Endothelial cell of umbilical vein (primary cell): ENCODE measurements around the gene CCRL2. TPM values are rescaled to one million over a fixed set of nuclear protein-coding genes. Genes with fewer than 3 reads are reported as not detected.

ENCODE experiments used
- BruUV-seq: library from RNA; stranded (reverse); fragments of 400-500 nt; replicated peaks from 2 replicates; lab custom pipeline; 2021; lab: Mats Ljungman, UMichigan
- CTCF ChIA-PET: fragments of 300-600, 350-600 bp; sonication (Branson Sonifier 250); formaldehyde crosslinking; loops from one replicate; lab custom pipeline; 2021; ENCODE audit warnings: antibody characterized with exemption, inconsistent platforms; lab: Charles Lee
- POLR2A ChIA-PET: fragments of 300-600, 350-600 bp; sonication (Branson Sonifier 250); formaldehyde crosslinking; loops from one replicate; lab custom pipeline; 2021; ENCODE audit warnings: antibody characterized with exemption, inconsistent platforms; lab: Charles Lee
- DNase-seq: peaks from one replicate; pipeline ENCODE4 v3.0.0-alpha.2; 2011; ENCODE audit warnings: low read depth, low spot score
- FAIRE-seq: peaks from 2 replicates; lab custom pipeline; 2011; peaks lifted over from hg19 to GRCh38; lab: Jason Lieb, UNC
- H2AFZ ChIP-seq: 2 replicates; pipeline ENCODE4 v1.6.0; 2012; ENCODE audit warnings: low read depth, low read length, control low read depth, inconsistent platforms
- H3K27ac ChIP-seq: 2 replicates; pipeline ENCODE4 v1.5.1; 2011; ENCODE audit warnings: low read depth, mild to moderate bottlenecking, control low read depth, low read length, moderate library complexity; ENCODE audit not compliant: insufficient read depth
- H3K27me3 ChIP-seq, 2 experiments: 2 replicates each; pipeline versions ENCODE4 v1.6.0 to v1.6.1; 2011; ENCODE audit warnings: low read length in 2 of 2, mixed read lengths in 1 of 2; ENCODE audit not compliant: control insufficient read depth in 2 of 2, insufficient read depth in 2 of 2
- H3K36me3 ChIP-seq, 2 experiments: 2 replicates in 1 of 2; 3 replicates in 1 of 2; pipeline ENCODE4 v1.5.1; 2011; ENCODE audit warnings: low read length in 2 of 2, mild to moderate bottlenecking in 1 of 2, moderate library complexity in 1 of 2; ENCODE audit not compliant: control insufficient read depth in 2 of 2, insufficient read depth in 2 of 2; ENCODE audit errors: extremely low read depth in 1 of 2
- H3K4me1 ChIP-seq: 3 replicates; pipeline ENCODE4 v1.5.1; 2011; ENCODE audit warnings: mild to moderate bottlenecking, low read length; ENCODE audit not compliant: control insufficient read depth, insufficient read depth; ENCODE audit errors: extremely low read depth
- H3K4me2 ChIP-seq: 2 replicates; pipeline ENCODE4 v1.6.1; 2011; ENCODE audit warnings: low read length, control low read depth, mixed read lengths; ENCODE audit not compliant: insufficient read depth
- H3K4me3 ChIP-seq, 3 experiments: fragments of 200-600 bp in 1 of 3; sonication (generic), shearing (Covaris generic) in 1 of 3; replicated peaks in 1 of 3; 2 replicates each; pipeline ENCODE4 v1.5.1; 2011 to 2016; ENCODE audit warnings: control low read depth in 3 of 3, low read length in 3 of 3, mild to moderate bottlenecking in 2 of 3, inconsistent platforms in 1 of 3, low read depth in 1 of 3, moderate library complexity in 1 of 3; ENCODE audit not compliant: insufficient read depth in 1 of 3
- H3K79me2 ChIP-seq: 2 replicates; pipeline ENCODE4 v1.6.0; 2012; ENCODE audit warnings: low read length, inconsistent platforms; ENCODE audit not compliant: control insufficient read depth, insufficient read depth
- H3K9ac ChIP-seq: replicated peaks from 2 replicates; pipeline ENCODE3; 2011; ENCODE audit warnings: low read length, control low read depth; ENCODE audit not compliant: insufficient read depth; ENCODE audit errors: extremely low read depth
- H3K9me1 ChIP-seq: replicated peaks from 3 replicates; pipeline ENCODE4 v1.6.0; 2011; ENCODE audit warnings: mild to moderate bottlenecking, low read length; ENCODE audit not compliant: control insufficient read depth, insufficient read depth; ENCODE audit errors: extremely low read depth
- H3K9me3 ChIP-seq: replicated peaks from 2 replicates; pipeline ENCODE4 v1.5.1; 2012; ENCODE audit warnings: low read length, inconsistent platforms; ENCODE audit not compliant: control insufficient read depth, insufficient read depth
- H4K20me1 ChIP-seq: replicated peaks from 2 replicates; pipeline ENCODE3; 2011; ENCODE audit warnings: mild to moderate bottlenecking, low read length; ENCODE audit not compliant: control insufficient read depth, insufficient read depth; ENCODE audit errors: extremely low read depth
- CTCF ChIP-seq, 2 donors: IDR thresholded peaks; 1 replicate in 1 of 2; 2 replicates in 1 of 2; pipeline ENCODE4 v1.5.1; 2011; ENCODE audit warnings: low read length in 2 of 2, mild to moderate bottlenecking in 2 of 2, moderate library complexity in 2 of 2, control low read depth in 1 of 2, inconsistent platforms in 1 of 2, low read depth in 1 of 2; ENCODE audit not compliant: insufficient read depth in 1 of 2; ENCODE audit errors: extremely low read depth in 1 of 2
- EZH2 ChIP-seq: IDR thresholded peaks from 2 replicates; pipeline ENCODE4 v1.6.1; 2012; ENCODE audit warnings: borderline replicate concordance, low read depth, mild to moderate bottlenecking, moderate library complexity, low read length, inconsistent platforms; ENCODE audit not compliant: severe bottlenecking
- FOS ChIP-seq: IDR thresholded peaks from 2 replicates; pipeline ENCODE4 v1.6.1; 2011; ENCODE audit warnings: mild to moderate bottlenecking, low read length, moderate library complexity, borderline replicate concordance; ENCODE audit not compliant: insufficient read depth
- GATA2 ChIP-seq: IDR thresholded peaks from 2 replicates; pipeline ENCODE4 v1.7.0; 2011; ENCODE audit warnings: low read depth, mild to moderate bottlenecking, moderate library complexity, mixed read lengths, low read length; ENCODE audit not compliant: insufficient read length, insufficient read depth
- MYC ChIP-seq: IDR thresholded peaks from one replicate; pipeline ENCODE4 v1.6.1; 2011; ENCODE audit warnings: mild to moderate bottlenecking, low read depth, low read length
- POLR2AphosphoS5 ChIP-seq: IDR thresholded peaks from 2 replicates; pipeline ENCODE4 v1.6.1; 2012; ENCODE audit warnings: low read depth, mild to moderate bottlenecking, control low read depth, low read length, moderate library complexity; ENCODE audit not compliant: insufficient read depth
- dilution Hi-C: fragments of 300-500 bp; cut with MboI; formaldehyde crosslinking; loops from one replicate; pipeline ENCODE4 v1.15.0; 2019; ENCODE audit warnings: low sequenced_read_pairs; ENCODE audit not compliant: extremely low pct_ligation_motif_present
- intact Hi-C: fragments of 100-400 bp; cut with micrococcal nuclease; formaldehyde crosslinking; loops from one replicate; pipeline ENCODE4 v1.10.0; 2022
- polyA plus RNA-seq, 4 experiments: library from polyadenylated mRNA; depleted of rRNA in 3 of 4; stranded (reverse) in 3 of 4; unstranded in 1 of 4; fragments of >200 nt; gene quantifications; 2 replicates each; pipeline versions ENCODE4 v1.2.1 to v1.2.3, GENCODE V29; 2011 to 2012; ENCODE audit warnings: missing spikeins in 1 of 4
- total RNA-seq: library from RNA; stranded (reverse); gene quantifications from 2 replicates; pipeline ENCODE4 v1.2.3, GENCODE V29; 2021

CCRL2 gene
- total and polyA plus RNA-seq, 2 donors (not counting 3 experiments of a cell fraction or from before 2014, with no cell fraction given): 6.4 to 6.6 TPM

GRCh38 chr3:46442576-46443530, 35.8 kb downstream of the CCRL2 start:
- BruUV-seq: no TSS peak
- CTCF ChIA-PET: interaction anchor here (0.6 to 3.2 kb wide), 20 partner anchors 7 to 682 kb away, joined by 3 to 30 read pairs (median 3); no protein-coding TSS in a partner anchor

More at GRCh38 chr3:46442576-46443530, 35.8 kb downstream of the CCRL2 start:
- peak; percentile 48 for FAIRE-seq
- Histone ChIP-seq H3K4me3 (no peak overlapping the region), H3K79me2 (no peaks in the 10 kb centered on the region), H4K20me1 (no peaks in the 10 kb centered on the region), H3K27ac (no peak overlapping the region), H3K27me3 (no peaks in the 10 kb centered on the region), H3K36me3 (no peaks in the 10 kb centered on the region), H3K9ac (no peak overlapping the region), H2AFZ (no peak overlapping the region), H3K9me1 (no peaks in the 10 kb centered on the region), H3K4me2 (no peak overlapping the region), H3K9me3 (no peaks in the 10 kb centered on the region), H3K4me1 (no peaks in the 10 kb centered on the region)
- POLR2A ChIA-PET: no interaction called here
- TF ChIP-seq GATA2: no peak
- no peak for TF ChIP-seq POLR2AphosphoS5
- no peak for TF ChIP-seq EZH2
- TF ChIP-seq CTCF (IDR thresholded peaks at IDR 0.05; ENCODE audit: extremely low read depth in 1 of 2, insufficient read depth in 1 of 2, low read depth in 1 of 2, low read length in 2 of 2): peak in 1 of 2 donors; percentile 10
- TF ChIP-seq FOS: no peak
- TF ChIP-seq MYC: no peak
- DNase-seq: no peak
- dilution Hi-C loops: no loop called here
- intact Hi-C loops: no loop called here
